ENCODE data around the gene NCOA7. TPM values are rescaled to one million over a fixed set of nuclear protein-coding genes. Genes with fewer than 3 reads are reported as not detected.
A peak's percentile ranks its signal among the peaks of the same experiment; 100 is the strongest.
"Not testable (repeated sequence)": the region's sequence is repeated elsewhere in the genome, so short reads cannot be mapped to it uniquely, and the experiment has no call there.

NCOA7 gene
- total and polyA plus RNA-seq, 9 donors: 10.9 to 54.1 (median 30.7) TPM

GRCh38 chr6:125968493-125968892 lies 177.7 kb downstream of the NCOA7 start:
- no peak for TF ChIP-seq POLR2A (IDR thresholded peaks at IDR 0.05)
- no peak for TF ChIP-seq EP300 (IDR thresholded peaks at IDR 0.05)
- no peak for TF ChIP-seq CTCF (IDR thresholded peaks at IDR 0.05)
- H3K36me3 ChIP-seq: no peaks in the 10 kb centered on the region
- H3K27me3 ChIP-seq: no peaks in the 10 kb centered on the region
- H3K4me1 ChIP-seq (ENCODE audit: insufficient read depth): no peaks in the 10 kb centered on the region
- no peak overlapping the region for H3K4me3 ChIP-seq
- WGBS, 3 donors: 77 to 80% (median 78%) methylated on average over 2 of the region's 2 CpGs
- H3K9me3 ChIP-seq: no peaks in the 10 kb centered on the region
- intact Hi-C loops (cut with DNase I): loop anchor here in 1 of 4 donors (10.0 kb wide), 1 partner anchor 114 kb away; no protein-coding TSS in a partner anchor
- H3K27ac ChIP-seq: no peak overlapping the region
- DNase-seq: no peak

- H3K4me1 ChIP-seq (ENCODE audit: insufficient read depth): no peaks in the 10 kb centered on the region
- no peak overlapping the region for H3K4me3 ChIP-seq
- H3K9me3 ChIP-seq: no peaks in the 10 kb centered on the region
- no peak overlapping the region for H3K27ac ChIP-seq
- WGBS, 3 donors: 0 to 1% (median 0%) methylated on average over 2 of the region's 2 CpGs
- TF ChIP-seq CTCF (IDR thresholded peaks at IDR 0.05) (no peak), POLR2A (IDR thresholded peaks at IDR 0.05) (no peak), EP300 (IDR thresholded peaks at IDR 0.05) (no peak)
- H3K36me3 ChIP-seq: no peaks in the 10 kb centered on the region
- DNase-seq: no peak
- intact Hi-C loops (cut with DNase I): loop anchor here in 1 of 4 donors (10.0 kb wide), 1 partner anchor 666 kb away; the partner anchor contains the start of gene HDDC2
- H3K27me3 ChIP-seq: no peaks in the 10 kb centered on the region
Observed at GRCh38 chr6:125970760-125971159, 180.0 kb downstream of the NCOA7 start.

GRCh38 chr6:125972478-125972877 lies 181.7 kb downstream of the NCOA7 start:
- WGBS, 3 donors: 92 to 97% (median 96%) methylated on average over 1 of the region's 1 CpG

GRCh38 chr6:125974214-125974866 lies 183.6 kb downstream of the NCOA7 start:
- no peaks in the 10 kb centered on the region for H3K9me3 ChIP-seq
- no peaks in the 10 kb centered on the region for H3K4me1 ChIP-seq (ENCODE audit: insufficient read depth)
- no peak for DNase-seq
- H3K27ac ChIP-seq: no peak overlapping the region
- intact Hi-C loops (cut with DNase I): loop anchor here in 1 of 4 donors (10.0 kb wide), 1 partner anchor 670 kb away; the partner anchor contains the start of gene HDDC2
- WGBS, 3 donors: 23 to 31% (median 30%) methylated on average over 5 of the region's 5 CpGs
- H3K27me3 ChIP-seq: no peaks in the 10 kb centered on the region
- no peak overlapping the region for H3K4me3 ChIP-seq
- TF ChIP-seq EP300 (IDR thresholded peaks at IDR 0.05): no peak
- TF ChIP-seq POLR2A (IDR thresholded peaks at IDR 0.05): no peak
- TF ChIP-seq CTCF (IDR thresholded peaks at IDR 0.05): peak; percentile 9 to 40 (median 25)
- no peaks in the 10 kb centered on the region for H3K36me3 ChIP-seq

More at GRCh38 chr6:125972478-125972877, 181.7 kb downstream of the NCOA7 start:
- H3K27ac ChIP-seq; H3K4me1 ChIP-seq (ENCODE audit: insufficient read depth); H3K27me3 ChIP-seq; H3K36me3 ChIP-seq; H3K9me3 ChIP-seq; DNase-seq; H3K4me3 ChIP-seq: not testable (repeated sequence)
- intact Hi-C loops (cut with DNase I): loop anchor here in 1 of 4 donors (10.0 kb wide), 1 partner anchor 668 kb away; the partner anchor contains the start of gene HDDC2

- no peak overlapping the region for H3K27ac ChIP-seq
Observed at GRCh38 chr6:125979101-125979500, 188.3 kb downstream of the NCOA7 start.

More at GRCh38 chr6:125979101-125979500, 188.3 kb downstream of the NCOA7 start:
- Histone ChIP-seq H3K9me3 (no peaks in the 10 kb centered on the region), H3K4me3 (no peak overlapping the region), H3K36me3 (no peaks in the 10 kb centered on the region), H3K27me3 (no peaks in the 10 kb centered on the region), H3K4me1 (ENCODE audit: insufficient read depth) (no peaks in the 10 kb centered on the region)
- TF ChIP-seq POLR2A (IDR thresholded peaks at IDR 0.05): no peak
- no peak for TF ChIP-seq CTCF (IDR thresholded peaks at IDR 0.05)
- no peak for TF ChIP-seq EP300 (IDR thresholded peaks at IDR 0.05)
- 87 to 95% (median 87%) methylated on average over 3 of the region's 3 CpGs for WGBS, 3 donors
- DNase-seq: no peak
- intact Hi-C loops (cut with DNase I): loop anchor here in 2 of 4 donors (5.0 to 10.0 kb wide), 2 partner anchors 667 to 674 kb away; partner anchors contain the start of gene HDDC2 (in 1 of the 2)
